ENCODE measurements around the gene DICER1. TPM values are rescaled to one million over a fixed set of nuclear protein-coding genes. Genes with fewer than 3 reads are reported as not detected.

Gene DICER1
- polyA plus RNA-seq, 3 donors: 49.6 to 60.5 (median 59.2) TPM

GRCh38 chr14:95134304-95134933 lies 22.9 kb downstream of the DICER1 start:
- DNase-seq (ENCODE audit: extremely low read depth in 1 of 11, low read depth in 9 of 11, low spot score in 4 of 11): no peak

- no peak for DNase-seq (ENCODE audit: extremely low read depth in 1 of 11, low read depth in 9 of 11, low spot score in 4 of 11)
Measured at GRCh38 chr14:95133282-95133681, 24.0 kb downstream of the DICER1 start.

- DNase-seq (ENCODE audit: extremely low read depth in 1 of 11, low read depth in 9 of 11, low spot score in 4 of 11): no peak
Measured at GRCh38 chr14:95132760-95133159, 24.6 kb downstream of the DICER1 start.

GRCh38 chr14:95130549-95130948 lies 26.8 kb downstream of the DICER1 start:
- no peak for DNase-seq (ENCODE audit: extremely low read depth in 1 of 11, low read depth in 9 of 11, low spot score in 4 of 11)

- no peak for DNase-seq (ENCODE audit: extremely low read depth in 1 of 11, low read depth in 9 of 11, low spot score in 4 of 11)
Measured at GRCh38 chr14:95128140-95128539, 29.2 kb downstream of the DICER1 start.

GRCh38 chr14:95127531-95127911 lies 29.8 kb downstream of the DICER1 start:
- no peak for DNase-seq (ENCODE audit: extremely low read depth in 1 of 11, low read depth in 9 of 11, low spot score in 4 of 11)

GRCh38 chr14:95126906-95127530 lies 30.3 kb downstream of the DICER1 start:
- no peak for DNase-seq (ENCODE audit: extremely low read depth in 1 of 11, low read depth in 9 of 11, low spot score in 4 of 11)

- DNase-seq (ENCODE audit: extremely low read depth in 1 of 11, low read depth in 9 of 11, low spot score in 4 of 11): no peak
Measured at GRCh38 chr14:95125915-95126314, 31.4 kb downstream of the DICER1 start.

GRCh38 chr14:95125221-95125620 lies 32.1 kb downstream of the DICER1 start:
- DNase-seq (ENCODE audit: extremely low read depth in 1 of 11, low read depth in 9 of 11, low spot score in 4 of 11): peak in 4 of 11 donors; percentile 6 to 32 (median 24)

GRCh38 chr14:95123891-95124579 lies 33.3 kb downstream of the DICER1 start:
- DNase-seq (ENCODE audit: extremely low read depth in 1 of 11, low read depth in 9 of 11, low spot score in 4 of 11): no peak

GRCh38 chr14:95122621-95122945 lies 34.7 kb downstream of the DICER1 start:
- DNase-seq (ENCODE audit: extremely low read depth in 1 of 11, low read depth in 9 of 11, low spot score in 4 of 11): no peak

- no peak for DNase-seq (ENCODE audit: extremely low read depth in 1 of 11, low read depth in 9 of 11, low spot score in 4 of 11)
Measured at GRCh38 chr14:95121911-95122620, 35.3 kb downstream of the DICER1 start.

- DNase-seq (ENCODE audit: extremely low read depth in 1 of 11, low read depth in 9 of 11, low spot score in 4 of 11): no peak
Measured at GRCh38 chr14:95119336-95119735, 38.0 kb downstream of the DICER1 start.

- peak in 1 of 11 donors; percentile 11 for DNase-seq (ENCODE audit: extremely low read depth in 1 of 11, low read depth in 9 of 11, low spot score in 4 of 11)
Measured at GRCh38 chr14:95117937-95118721, 39.2 kb downstream of the DICER1 start.

- DNase-seq (ENCODE audit: extremely low read depth in 1 of 11, low read depth in 9 of 11, low spot score in 4 of 11): no peak
Measured at GRCh38 chr14:95113476-95113875, 43.9 kb downstream of the DICER1 start.

- DNase-seq (ENCODE audit: extremely low read depth in 1 of 11, low read depth in 9 of 11, low spot score in 4 of 11): no peak
Measured at GRCh38 chr14:95111507-95112164, 45.7 kb downstream of the DICER1 start.

- no peak for DNase-seq (ENCODE audit: extremely low read depth in 1 of 11, low read depth in 9 of 11, low spot score in 4 of 11)
Measured at GRCh38 chr14:95110178-95110577, 47.2 kb downstream of the DICER1 start.

- DNase-seq (ENCODE audit: extremely low read depth in 1 of 11, low read depth in 9 of 11, low spot score in 4 of 11): no peak
Measured at GRCh38 chr14:95107711-95108110, 49.6 kb downstream of the DICER1 start.

GRCh38 chr14:95106971-95107370 lies 50.4 kb downstream of the DICER1 start:
- no peak for DNase-seq (ENCODE audit: extremely low read depth in 1 of 11, low read depth in 9 of 11, low spot score in 4 of 11)
